HG02981 (cell line): ENCODE results near the gene UROC1.

Experiments
- ATAC-seq: cut with Tn5 transposase; IDR thresholded peaks from one replicate; pipeline ENCODE4 v1.9.1; 2021; ENCODE audit warnings: mild to moderate bottlenecking, moderate library complexity; ENCODE audit not compliant: unreplicated experiment

The UROC1 gene

GRCh38 chr3:126517986-126518778 lies 609 bp upstream of the UROC1 start:
- ATAC-seq: no peak

- no peak for ATAC-seq
These were observed 660 bp downstream of the UROC1 start for GRCh38 chr3:126516936-126517290.

GRCh38 chr3:126516152-126516935 lies 1.2 kb downstream of the UROC1 start:
- no peak for ATAC-seq

GRCh38 chr3:126515066-126515706 lies 2.4 kb downstream of the UROC1 start:
- ATAC-seq: no peak

- ATAC-seq: no peak
These were observed 3.4 kb downstream of the UROC1 start for GRCh38 chr3:126514161-126514560.

GRCh38 chr3:126512916-126513650 lies 4.5 kb downstream of the UROC1 start:
- no peak for ATAC-seq

GRCh38 chr3:126512026-126512425 lies 5.5 kb downstream of the UROC1 start:
- ATAC-seq: no peak

- no peak for ATAC-seq
These were observed 6.3 kb downstream of the UROC1 start for GRCh38 chr3:126511291-126511690.

GRCh38 chr3:126510308-126510910 lies 7.2 kb downstream of the UROC1 start:
- ATAC-seq: no peak

GRCh38 chr3:126509597-126510307 lies 7.8 kb downstream of the UROC1 start:
- no peak for ATAC-seq

GRCh38 chr3:126508564-126508964 lies 9.0 kb downstream of the UROC1 start:
- ATAC-seq: no peak

GRCh38 chr3:126507886-126508285 lies 9.7 kb downstream of the UROC1 start:
- no peak for ATAC-seq

GRCh38 chr3:126503701-126504100 lies 13.9 kb downstream of the UROC1 start:
- no peak for ATAC-seq

GRCh38 chr3:126502656-126503055 lies 14.9 kb downstream of the UROC1 start:
- no peak for ATAC-seq

GRCh38 chr3:126501736-126502135 lies 15.8 kb downstream of the UROC1 start:
- no peak for ATAC-seq

GRCh38 chr3:126501054-126501453 lies 16.5 kb downstream of the UROC1 start:
- ATAC-seq: no peak

- ATAC-seq: no peak
These were observed 17.6 kb downstream of the UROC1 start for GRCh38 chr3:126500016-126500415.

- ATAC-seq: no peak
These were observed 18.2 kb downstream of the UROC1 start for GRCh38 chr3:126499401-126499800.

GRCh38 chr3:126498929-126499328 lies 18.6 kb downstream of the UROC1 start:
- no peak for ATAC-seq

- ATAC-seq: no peak
These were observed 19.1 kb downstream of the UROC1 start for GRCh38 chr3:126498461-126498860.
